Skeletal muscle tissue (tissue), 4 donors: ENCODE data around the gene CFAP299. TPM values are rescaled to one million over a fixed set of nuclear protein-coding genes. Genes with fewer than 3 reads are reported as not detected.
"Not testable (repeated sequence)": the region's sequence is repeated elsewhere in the genome, so short reads cannot be mapped to it uniquely, and the experiment has no call there.

Source experiments
- H3K27ac ChIP-seq: one replicate; pipeline ENCODE4 v1.7.0; 2013; ENCODE audit warnings: mild to moderate bottlenecking, low read depth, low read length, inconsistent platforms
- H3K27me3 ChIP-seq, 3 donors: one replicate each; pipeline ENCODE4 v1.7.0; 2013; ENCODE audit warnings: low read length in 3 of 3; ENCODE audit not compliant: control insufficient read depth in 3 of 3, insufficient read depth in 3 of 3
- H3K36me3 ChIP-seq, 3 donors: one replicate each; pipeline ENCODE4 v1.7.0; 2013; ENCODE audit warnings: low read length in 3 of 3; ENCODE audit not compliant: control insufficient read depth in 3 of 3, insufficient read depth in 3 of 3
- H3K4me1 ChIP-seq, 3 donors: one replicate each; pipeline ENCODE4 v1.7.0; 2013; ENCODE audit warnings: low read length in 3 of 3, mild to moderate bottlenecking in 3 of 3; ENCODE audit not compliant: control insufficient read depth in 3 of 3, insufficient read depth in 3 of 3
- H3K4me3 ChIP-seq, 3 donors: one replicate each; pipeline ENCODE4 v1.7.0; 2013; ENCODE audit warnings: low read length in 3 of 3
- H3K9ac ChIP-seq, 3 donors: one replicate each; pipeline ENCODE4 v1.7.0; 2013; ENCODE audit warnings: low read length in 3 of 3, mild to moderate bottlenecking in 3 of 3, moderate library complexity in 2 of 3, low read depth in 1 of 3
- H3K9me3 ChIP-seq, 3 donors: one replicate each; pipeline ENCODE4 v1.7.0; 2013; ENCODE audit warnings: low read length in 3 of 3; ENCODE audit not compliant: control insufficient read depth in 3 of 3
- total RNA-seq: library from RNA; depleted of rRNA; stranded (reverse); fragments of >200 nt; gene quantifications from one replicate; pipeline ENCODE4 v1.2.3, GENCODE V29; 2014
- donor health status: Osteomylitis.

The CFAP299 gene
- total RNA-seq, 1 donor from 2014 or later: 0.52 TPM

GRCh38 chr4:80637190-80637589 is 301.7 kb downstream of the CFAP299 start:
- no peak overlapping the region for H3K27ac ChIP-seq
- no peak overlapping the region for H3K4me3 ChIP-seq
- H3K4me1 ChIP-seq: no peaks in the 10 kb centered on the region
- H3K27me3 ChIP-seq: no peaks in the 10 kb centered on the region
- no peaks in the 10 kb centered on the region for H3K9me3 ChIP-seq
- no peaks in the 10 kb centered on the region for H3K36me3 ChIP-seq
- H3K9ac ChIP-seq: no peak overlapping the region

GRCh38 chr4:80646061-80646460 is 310.5 kb downstream of the CFAP299 start:
- Histone ChIP-seq H3K9ac (no peak overlapping the region), H3K27ac (no peak overlapping the region), H3K27me3 (no peaks in the 10 kb centered on the region), H3K9me3 (no peaks in the 10 kb centered on the region), H3K36me3 (no peaks in the 10 kb centered on the region), H3K4me3 (no peak overlapping the region), H3K4me1 (no peaks in the 10 kb centered on the region)

DNA sequence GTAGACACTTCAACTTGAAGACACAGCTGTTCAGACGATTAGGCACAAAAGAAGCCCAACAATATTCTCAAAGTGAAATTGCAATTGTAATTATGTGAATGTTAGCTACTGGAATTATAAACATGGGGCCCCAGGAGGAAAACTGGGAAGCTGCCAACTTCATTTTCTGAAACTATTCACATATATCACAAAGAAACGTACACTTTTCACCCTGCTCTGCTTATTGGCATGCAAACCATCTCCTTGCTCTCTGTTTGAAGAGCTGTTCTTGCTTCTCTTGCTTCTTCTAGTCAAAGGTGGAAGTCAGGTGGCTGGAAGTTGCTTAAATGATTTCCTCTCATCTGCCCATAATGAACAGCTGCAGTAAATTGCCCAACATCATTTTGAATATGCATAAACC is 320.1 kb downstream of the CFAP299 start:
- no peak overlapping the region for H3K27ac ChIP-seq
- no peak overlapping the region for H3K9ac ChIP-seq
- H3K36me3 ChIP-seq: no peaks in the 10 kb centered on the region
- no peaks in the 10 kb centered on the region for H3K27me3 ChIP-seq
- H3K4me3 ChIP-seq: no peak overlapping the region
- H3K4me1 ChIP-seq: no peaks in the 10 kb centered on the region
- no peaks in the 10 kb centered on the region for H3K9me3 ChIP-seq

- H3K36me3 ChIP-seq, H3K27ac ChIP-seq, H3K27me3 ChIP-seq, H3K9me3 ChIP-seq, H3K4me3 ChIP-seq, H3K4me1 ChIP-seq, H3K9ac ChIP-seq: not testable (repeated sequence)
These were observed 334.6 kb downstream of the CFAP299 start for GRCh38 chr4:80670118-80670517.

DNA sequence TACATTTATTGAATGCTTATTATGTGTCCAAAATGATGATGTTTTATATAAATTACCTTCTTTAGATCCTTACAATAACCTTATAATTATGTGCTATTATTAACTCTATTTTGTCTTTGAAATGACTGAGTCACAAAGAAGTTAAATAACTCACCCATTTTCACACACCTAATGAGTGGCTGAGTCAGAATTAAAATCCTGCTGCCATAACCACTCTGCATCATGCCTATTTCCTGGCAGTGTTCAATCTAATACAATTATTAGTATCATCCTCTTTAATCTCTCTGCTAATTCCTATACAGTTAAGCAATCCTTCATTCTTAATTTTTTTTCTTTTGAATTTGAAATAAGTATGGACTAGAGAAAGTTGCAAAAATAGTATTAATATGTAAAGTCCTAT is 342.9 kb downstream of the CFAP299 start:
- Histone ChIP-seq H3K27ac (no peak overlapping the region), H3K36me3 (no peaks in the 10 kb centered on the region)

DNA sequence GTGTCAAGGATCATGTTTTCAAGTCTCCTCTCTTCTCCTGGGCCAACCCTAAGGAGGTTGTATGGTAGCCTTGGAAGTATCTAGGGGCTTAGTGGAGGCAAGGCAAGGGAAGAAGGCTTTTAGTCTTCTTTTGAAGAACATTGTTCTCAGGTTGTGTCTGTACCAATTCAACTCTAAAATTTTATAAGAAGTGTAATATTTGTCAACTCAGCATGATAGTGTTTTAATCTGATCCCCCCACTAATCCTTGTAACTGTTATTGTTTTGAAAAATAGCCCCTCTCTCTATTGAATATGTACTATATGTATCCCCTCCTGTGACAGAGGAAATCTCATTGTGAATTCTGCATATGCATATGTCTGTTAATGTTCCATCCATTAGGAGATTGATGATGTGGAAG is 345.4 kb downstream of the CFAP299 start:
- Histone ChIP-seq H3K4me3 (no peak overlapping the region), H3K9me3 (no peaks in the 10 kb centered on the region), H3K27me3 (no peaks in the 10 kb centered on the region), H3K36me3 (no peaks in the 10 kb centered on the region), H3K27ac (no peak overlapping the region), H3K4me1 (no peaks in the 10 kb centered on the region), H3K9ac (no peak overlapping the region)

More for the DNA sequence above, 342.9 kb downstream of the CFAP299 start:
- no peak overlapping the region for H3K9ac ChIP-seq
- H3K4me3 ChIP-seq: no peak overlapping the region
- H3K27me3 ChIP-seq: no peaks in the 10 kb centered on the region
- H3K9me3 ChIP-seq: no peaks in the 10 kb centered on the region
- H3K4me1 ChIP-seq: no peaks in the 10 kb centered on the region

DNA sequence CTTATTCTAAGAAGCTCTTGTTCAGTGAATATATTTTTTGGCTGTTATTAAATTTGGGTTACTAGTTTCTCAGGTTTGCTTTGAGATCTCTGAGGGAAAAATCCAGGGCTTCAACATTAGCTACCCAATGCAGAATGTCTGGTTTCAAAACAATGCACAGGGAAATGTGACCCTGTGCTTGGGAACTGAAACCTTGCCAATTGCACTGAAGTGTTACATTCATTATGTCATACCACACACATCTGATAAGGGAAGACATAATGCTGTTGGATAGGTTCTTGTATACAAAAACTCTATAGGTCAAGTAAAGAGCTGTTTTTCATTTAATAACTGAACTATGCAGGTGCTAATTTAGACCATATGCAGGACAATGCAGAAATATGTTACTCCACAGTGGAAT is 349.7 kb downstream of the CFAP299 start:
- Histone ChIP-seq H3K27me3 (no peaks in the 10 kb centered on the region), H3K4me1 (no peaks in the 10 kb centered on the region), H3K9ac (no peak overlapping the region), H3K27ac (no peak overlapping the region), H3K4me3 (no peak overlapping the region), H3K9me3 (no peaks in the 10 kb centered on the region), H3K36me3 (no peaks in the 10 kb centered on the region)

DNA sequence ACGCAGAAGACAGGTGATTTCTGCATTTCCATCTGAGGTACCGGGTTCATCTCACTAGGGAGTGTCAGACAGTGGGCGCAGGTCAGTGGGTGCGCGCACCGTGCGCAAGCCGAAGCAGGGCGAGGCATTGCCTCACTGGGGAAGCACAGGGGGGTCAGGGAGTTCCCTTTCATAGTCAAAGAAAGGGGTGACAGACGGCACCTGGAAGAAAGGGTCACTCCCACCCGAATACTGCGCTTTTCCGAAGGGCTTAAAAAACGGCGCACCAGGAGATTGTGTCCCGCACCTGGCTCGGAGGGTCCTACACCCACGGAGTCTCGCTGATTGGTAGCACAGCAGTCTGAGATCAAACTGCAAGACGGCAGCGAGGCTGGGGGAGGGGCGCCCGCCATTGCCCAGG is 352.2 kb downstream of the CFAP299 start:
- H3K4me1 ChIP-seq, H3K27ac ChIP-seq, H3K36me3 ChIP-seq, H3K9me3 ChIP-seq, H3K4me3 ChIP-seq, H3K9ac ChIP-seq, H3K27me3 ChIP-seq: not testable (repeated sequence)

DNA sequence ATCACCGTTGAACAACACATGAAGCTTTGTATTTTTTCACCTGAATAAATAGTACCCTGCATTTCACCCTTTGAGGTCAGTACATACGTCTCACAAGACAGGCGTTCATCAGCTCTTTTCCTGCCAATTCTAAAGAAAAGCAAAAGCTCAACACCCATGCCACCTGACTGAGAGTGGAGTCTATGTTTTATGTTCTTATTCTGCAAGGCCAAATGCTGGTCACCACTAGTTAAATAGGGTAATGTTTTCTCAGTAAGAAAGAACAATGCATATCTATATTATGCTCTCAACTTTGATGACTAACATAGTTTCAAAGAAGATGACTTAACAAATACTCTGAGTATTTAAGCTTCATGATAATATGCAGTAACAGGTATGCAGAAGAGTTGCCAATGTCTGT is 358.6 kb downstream of the CFAP299 start:
- no peaks in the 10 kb centered on the region for H3K36me3 ChIP-seq
- H3K4me3 ChIP-seq: no peak overlapping the region
- no peak overlapping the region for H3K9ac ChIP-seq
- no peaks in the 10 kb centered on the region for H3K27me3 ChIP-seq
- H3K4me1 ChIP-seq: no peaks in the 10 kb centered on the region
- no peak overlapping the region for H3K27ac ChIP-seq
- no peaks in the 10 kb centered on the region for H3K9me3 ChIP-seq

DNA sequence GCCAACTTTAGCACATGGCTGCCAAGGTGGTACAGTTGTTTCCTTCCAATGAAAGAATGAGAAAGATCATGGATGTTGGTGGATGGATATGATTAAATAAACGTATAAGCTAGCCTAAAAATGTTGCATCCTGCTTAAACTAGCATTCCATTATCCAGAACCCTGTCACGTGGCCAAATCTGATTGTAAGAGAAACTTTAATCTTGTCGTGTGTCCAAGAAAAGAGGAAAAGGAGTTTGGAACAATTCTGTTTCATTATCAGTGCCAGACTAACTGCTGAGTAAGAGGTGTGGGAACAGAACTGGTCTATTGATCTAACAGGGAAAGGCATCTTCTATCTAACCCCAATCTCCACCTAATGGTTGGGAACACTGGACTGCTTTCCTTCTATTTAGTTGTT is 369.8 kb downstream of the CFAP299 start:
- no peak overlapping the region for H3K9ac ChIP-seq
- H3K27ac ChIP-seq: no peak overlapping the region
- no peak overlapping the region for H3K4me3 ChIP-seq
- no peaks in the 10 kb centered on the region for H3K9me3 ChIP-seq
- no peaks in the 10 kb centered on the region for H3K27me3 ChIP-seq
- no peaks in the 10 kb centered on the region for H3K4me1 ChIP-seq
- H3K36me3 ChIP-seq: no peaks in the 10 kb centered on the region
